ENCODE measurements around the gene PMP22.
A peak's percentile ranks its signal among the peaks of the same experiment; 100 is the strongest.
"Not testable (repeated sequence)": the region's sequence is repeated elsewhere in the genome, so short reads cannot be mapped to it uniquely, and the experiment has no call there.

Gene PMP22

DNA sequence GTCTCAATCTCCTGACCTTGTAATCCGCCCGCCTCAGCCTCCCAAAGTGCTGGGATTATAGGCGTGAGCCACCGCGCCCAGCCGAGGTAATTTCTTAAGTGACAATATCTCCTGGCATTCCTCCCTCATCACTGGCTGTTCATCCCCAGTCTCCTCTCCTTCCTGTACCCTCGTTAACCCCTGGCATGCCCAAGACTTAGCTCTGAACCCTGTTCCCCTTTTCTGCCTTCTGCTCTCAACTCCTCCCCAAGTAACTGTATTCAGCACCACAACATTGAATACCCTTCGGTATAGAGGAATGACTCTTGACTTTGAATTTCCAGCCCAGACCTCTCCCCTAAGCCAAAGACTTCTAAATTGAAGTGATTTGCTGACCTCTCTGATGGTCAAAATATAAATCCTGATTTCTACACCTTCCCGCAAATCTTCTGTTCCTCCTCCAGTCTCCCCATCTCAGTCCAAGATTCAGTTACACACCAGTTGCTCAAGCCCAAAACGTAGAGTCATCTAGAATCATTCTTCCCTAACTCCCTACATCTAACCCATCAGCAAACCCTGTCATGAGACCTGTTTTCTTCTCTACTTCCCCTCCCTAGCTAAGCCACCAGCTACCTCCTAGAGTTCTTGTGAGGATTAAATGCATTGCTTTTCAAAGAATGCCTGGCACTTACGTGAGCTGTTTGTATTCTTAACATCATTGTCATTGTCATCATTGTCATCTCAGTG, 14.8 kb downstream of the PMP22 start:
- DNase-seq: no peak

DNA sequence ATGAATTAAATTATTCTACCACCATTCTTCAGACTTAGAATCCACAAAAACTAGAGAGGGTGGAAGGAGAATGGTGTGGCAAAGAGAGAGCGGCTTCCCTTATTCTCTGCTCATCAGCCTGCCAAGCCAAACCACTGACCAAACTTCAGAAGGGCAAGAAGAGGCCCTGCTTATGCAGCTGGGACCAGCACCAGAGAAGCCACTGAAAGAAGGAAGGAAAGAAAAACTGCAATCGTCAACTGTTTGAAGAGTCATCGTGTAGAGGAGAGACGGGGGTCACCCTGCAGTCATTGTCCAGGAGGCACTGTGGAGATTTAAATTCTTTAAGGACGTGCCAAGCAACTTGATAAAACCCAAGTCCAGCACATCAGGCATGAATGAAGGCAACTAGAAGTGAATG, 15.6 kb downstream of the PMP22 start:
- DNase-seq: no peak

DNA sequence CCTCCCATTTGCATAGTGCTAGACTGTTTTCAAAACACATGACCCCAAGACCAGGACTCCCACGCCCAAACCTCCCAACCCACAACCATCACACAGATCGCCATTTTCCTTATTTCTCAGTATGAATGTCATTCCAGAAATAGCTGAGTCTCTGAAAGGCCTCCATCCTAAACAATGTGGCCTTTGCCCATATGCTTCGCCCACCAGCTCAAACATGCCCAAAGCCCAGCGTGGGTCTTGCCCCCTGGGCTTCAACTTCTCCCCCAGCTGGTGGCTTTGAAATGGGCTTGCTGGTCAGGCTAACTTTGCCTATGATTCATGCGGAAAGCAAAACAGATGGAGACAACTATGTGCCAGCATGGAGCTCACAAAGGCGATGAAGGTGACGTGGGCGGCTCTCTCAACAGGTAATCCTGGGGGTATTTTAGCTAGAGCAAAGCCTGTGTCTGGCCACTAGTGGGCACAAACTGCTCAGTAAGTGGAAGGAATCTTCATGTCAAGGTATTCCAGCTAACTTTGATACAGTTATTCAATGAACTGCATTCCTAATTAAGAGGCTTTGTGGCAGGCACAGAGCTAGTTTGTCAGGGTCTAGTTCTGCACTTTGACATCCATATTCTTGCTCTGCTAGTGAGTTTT, 17.1 kb downstream of the PMP22 start:
- no peak for DNase-seq

DNA sequence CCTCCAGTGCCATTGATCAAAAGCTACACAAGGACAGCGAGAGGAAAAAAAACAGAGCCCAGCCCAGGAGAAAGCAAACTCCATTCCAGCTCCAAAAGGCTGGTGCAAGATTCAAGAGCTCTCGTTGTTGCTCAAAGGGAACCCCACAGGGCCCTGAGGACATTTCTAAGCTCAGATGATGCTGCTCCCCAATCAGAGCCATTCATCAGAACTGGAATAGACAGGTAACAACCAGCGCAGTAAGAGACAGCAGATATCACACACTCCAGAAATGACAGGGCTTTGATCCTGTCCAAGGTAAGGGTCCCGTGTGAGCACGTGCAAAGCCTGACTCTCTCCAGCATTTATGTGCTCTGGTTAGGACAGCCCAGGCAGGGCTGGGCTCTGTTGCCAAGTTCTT, 20.1 kb downstream of the PMP22 start:
- no peak for DNase-seq

DNA sequence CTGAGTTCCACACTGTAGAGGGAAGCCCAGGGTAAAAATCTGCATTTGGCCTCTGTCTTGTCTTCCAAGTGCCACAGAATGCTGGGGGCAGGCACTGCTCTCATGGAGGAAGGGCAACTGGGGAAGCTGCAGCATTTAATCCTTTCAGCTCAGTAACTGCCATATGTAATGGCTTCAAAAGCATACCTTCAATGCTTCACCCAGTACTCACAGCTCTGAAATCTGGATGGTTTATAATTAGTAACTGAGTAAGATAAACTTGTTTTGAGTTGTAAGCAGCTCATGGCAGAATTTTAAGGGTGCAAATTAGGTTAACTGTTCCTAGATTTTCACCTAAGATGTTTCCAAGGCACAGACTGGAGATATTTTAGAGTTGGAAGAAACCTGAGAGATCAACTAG, 24.5 kb downstream of the PMP22 start:
- no peak for DNase-seq

DNA sequence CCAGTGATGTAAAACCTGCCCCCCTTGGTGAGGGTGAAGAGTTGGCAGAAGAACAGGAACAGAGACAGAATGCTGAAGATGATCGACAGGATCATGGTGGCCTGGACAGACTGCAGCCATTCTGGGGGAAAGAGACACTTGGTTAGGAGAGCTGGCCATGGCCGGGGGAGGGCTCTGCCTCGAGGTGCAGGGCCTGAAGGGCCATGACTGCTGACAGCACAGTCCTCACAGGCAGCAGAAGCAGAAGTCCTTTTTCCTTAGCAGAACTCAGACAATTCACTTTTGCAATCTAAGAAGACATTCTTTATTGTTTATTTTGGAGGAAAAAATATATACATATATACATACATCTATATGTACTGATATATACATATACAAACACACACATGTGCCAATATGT, 25.6 kb downstream of the PMP22 start:
- no peak for DNase-seq

DNA sequence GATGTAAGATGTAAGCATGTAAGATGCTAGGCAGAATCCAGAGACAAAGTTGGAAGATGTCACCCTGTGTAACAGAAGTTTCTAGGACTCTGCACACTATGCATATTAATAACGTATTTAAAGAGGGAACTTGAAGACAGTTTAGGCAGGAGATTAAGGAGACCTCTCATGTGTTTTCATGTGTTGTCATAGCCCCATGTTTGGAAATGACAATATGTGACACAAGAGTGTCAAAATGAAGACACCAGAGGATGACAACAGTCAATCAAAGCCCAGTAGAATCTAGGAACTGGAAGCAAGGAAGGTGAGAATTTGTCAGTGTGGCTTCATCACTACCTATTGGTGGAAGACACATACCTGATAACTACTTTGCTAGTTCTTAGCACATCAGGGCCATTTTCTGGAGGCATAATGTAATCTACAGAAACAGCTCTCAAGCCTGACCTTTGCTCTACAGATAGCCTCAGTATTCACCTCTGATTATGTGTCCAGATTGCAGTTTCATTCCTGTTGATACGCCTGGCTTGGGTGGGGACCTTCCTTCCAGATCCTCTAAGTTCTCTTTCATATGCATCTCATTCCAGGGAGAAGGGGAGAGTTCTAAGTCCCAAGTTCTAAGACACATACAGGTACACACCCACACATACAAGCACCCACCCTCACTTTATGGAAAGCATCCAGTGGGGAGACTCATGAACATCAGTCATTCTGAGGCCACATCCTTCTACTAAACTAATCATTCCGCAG, 26.3 kb downstream of the PMP22 start:
- DNase-seq: no peak

DNA sequence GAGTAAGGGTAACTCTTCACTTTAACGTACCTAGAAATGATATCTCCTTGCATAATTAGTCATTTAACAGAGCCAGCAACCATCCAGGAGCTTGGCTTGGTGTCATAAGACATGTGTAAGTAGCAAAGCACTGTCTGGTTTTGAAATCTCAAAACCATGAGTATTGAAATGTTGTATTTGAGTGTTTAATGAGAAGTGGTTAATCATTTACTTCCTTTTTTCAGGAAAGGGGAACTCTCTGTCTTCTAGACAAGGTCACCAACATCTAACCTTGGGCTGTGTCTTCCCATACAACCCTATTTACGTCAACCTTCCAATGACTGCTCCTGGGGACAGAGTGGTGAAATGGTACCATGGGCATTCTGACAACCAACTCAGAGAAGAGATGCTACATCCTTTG, 27.1 kb downstream of the PMP22 start:
- no peak for DNase-seq

DNA sequence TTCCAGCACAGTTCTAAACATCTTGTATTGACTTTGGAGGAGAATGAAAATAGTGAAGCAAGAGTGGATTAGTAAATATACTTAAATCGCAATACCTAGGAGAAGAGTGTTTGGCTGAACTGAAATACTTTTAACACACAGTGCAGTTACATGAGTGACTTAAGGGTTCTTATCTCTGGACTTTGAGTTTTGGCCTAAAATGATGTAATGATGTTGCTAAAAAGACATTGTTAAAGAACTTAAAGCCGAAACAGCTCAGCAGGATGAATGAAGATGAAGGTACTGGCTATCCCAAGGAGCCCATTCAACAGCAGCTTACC, 28.1 kb downstream of the PMP22 start:
- no peak for DNase-seq

DNA sequence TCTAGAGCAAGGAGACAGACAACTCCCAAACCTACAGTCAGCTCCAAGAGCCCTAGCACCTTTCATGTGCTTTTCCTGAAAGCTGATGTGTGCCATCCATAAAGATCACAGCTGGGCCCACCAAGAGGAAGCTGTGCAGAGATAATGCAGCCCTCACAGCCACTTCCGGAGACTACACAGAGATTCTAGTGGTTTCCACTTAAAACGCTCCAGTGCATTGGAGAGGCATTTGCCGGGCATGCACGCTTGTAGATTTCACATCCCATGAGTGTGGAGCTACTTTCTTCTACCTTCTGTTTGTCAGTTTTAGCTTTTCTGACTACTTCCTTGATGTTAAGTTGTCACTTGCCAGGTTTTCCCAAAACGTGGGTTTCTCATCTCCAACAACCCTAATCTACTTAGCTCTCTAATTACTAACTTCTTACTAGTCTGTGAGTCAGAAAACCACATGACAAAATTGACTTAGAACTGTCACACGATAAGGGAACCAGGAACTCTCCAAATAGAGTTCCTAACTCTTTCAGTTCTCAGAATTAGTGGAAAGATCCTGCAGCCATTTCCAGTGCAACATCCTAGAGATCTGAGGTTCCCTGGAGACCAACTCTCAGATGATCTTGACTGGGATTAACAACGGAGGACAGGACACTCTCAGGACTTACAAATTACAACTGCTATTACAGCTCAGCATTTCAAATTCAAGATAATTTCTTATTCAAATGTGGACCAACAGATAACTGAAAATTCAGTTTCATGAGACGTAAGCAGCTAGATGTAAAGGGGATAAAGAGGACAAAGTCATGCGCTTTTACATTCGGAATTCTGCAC, 28.6 kb downstream of the PMP22 start:
- no peak for DNase-seq

DNA sequence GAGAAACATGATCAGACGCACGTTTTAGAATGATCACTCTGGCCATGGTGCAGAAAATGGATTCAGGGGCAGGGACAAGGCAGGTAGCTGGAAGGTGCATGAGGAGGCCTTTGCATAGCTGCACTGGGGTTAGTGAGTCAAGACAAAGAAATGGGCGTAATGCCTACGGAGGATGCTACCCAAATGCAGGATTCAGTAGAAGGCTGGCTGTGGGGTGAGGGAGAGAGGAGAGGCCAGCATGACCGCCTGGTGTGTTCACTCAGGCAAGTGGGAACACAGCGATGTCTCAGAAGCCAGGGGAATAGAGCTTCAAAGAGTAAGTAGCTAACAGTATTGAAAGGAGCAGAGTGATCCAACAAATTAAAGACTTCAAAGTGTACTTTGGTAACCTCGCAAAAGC, 31.2 kb downstream of the PMP22 start:
- no peak for DNase-seq

DNA sequence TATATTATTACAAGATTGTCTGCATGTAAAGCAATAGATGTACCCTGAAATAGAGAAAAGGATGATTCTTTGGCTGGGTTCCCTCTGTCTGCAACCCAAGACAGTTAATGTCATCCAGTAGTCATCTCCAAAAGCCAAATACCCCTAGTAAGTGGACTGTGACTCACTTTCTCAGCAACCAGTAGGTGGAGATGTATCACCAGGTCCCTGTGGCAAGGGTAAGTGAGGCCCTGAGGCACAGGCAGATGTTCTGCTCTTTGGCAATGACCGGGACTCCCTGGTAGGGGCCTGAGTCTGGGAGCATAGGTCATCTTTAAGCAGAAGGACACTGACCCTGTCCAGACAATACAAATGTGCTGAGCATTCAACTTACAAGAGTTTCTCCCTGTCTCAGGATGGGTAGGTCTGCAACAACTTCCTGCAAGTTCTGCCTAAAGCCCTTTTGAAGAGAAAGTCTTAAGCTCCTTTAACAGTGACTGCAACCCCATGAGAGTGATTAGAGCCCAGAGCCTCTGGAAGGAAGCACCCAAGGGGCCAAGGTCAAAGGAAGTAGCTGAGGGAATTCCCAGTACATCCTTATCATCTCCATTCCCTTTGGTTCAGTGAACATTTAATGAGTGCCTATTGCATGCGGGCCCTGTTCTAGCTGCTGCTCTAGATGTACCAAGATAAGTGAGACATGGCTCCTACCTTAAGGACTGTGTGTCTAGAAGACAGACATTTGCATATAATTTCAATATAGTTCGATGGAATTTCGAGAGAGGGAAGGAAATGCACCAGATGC, 31.9 kb downstream of the PMP22 start:
- DNase-seq: peak; percentile 28 to 37

DNA sequence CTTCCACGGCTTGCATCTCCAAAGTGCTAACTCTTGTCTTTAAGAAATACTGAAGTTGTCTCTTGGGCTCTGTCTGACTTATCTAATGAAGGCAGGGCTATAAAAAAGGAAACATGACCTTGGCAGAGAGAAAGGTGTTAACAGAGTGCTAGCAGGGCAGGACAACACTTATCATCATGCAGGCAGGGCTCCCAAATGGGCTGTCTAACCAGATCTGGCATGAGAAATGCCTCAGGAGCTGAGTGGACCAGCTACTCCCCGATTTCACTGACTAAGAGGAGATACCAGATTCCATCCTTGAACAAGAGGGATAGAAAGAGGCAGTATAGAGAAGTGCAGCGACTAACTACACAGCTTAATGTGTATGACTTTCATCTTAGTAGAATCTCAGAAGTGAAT, 32.6 kb downstream of the PMP22 start:
- no peak for DNase-seq

DNA sequence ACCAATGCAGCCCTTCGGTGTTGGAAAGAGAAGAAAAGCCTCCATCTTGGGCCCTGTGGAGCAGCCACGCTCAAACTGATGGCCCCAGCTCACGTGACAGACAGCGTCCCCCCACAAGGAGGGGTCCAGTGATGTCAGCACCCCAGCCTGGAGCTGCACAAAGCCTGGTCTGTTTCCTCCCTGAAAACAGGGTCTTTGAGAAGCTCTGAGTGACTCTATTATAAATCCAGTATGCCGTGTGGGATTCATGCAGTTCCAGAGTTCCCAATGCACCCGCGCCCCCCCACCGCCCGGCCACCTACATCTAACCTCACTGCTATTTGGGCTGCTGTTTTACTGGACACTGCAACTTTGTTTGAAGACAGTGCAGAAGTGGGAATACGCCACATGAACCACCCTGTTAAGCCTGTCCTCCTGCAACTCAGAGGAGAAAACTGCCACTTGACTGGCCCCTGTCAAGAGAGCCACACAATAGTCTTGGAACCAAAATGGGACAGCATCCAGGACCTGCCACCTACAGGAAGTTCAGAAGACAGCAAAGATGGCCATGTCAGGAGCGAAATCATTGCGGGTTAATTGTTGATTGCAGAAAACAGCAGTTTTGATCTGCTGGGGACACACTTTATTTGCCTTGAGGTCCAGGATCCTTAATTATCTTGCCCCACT, 33.1 kb downstream of the PMP22 start:
- no peak for DNase-seq

DNA sequence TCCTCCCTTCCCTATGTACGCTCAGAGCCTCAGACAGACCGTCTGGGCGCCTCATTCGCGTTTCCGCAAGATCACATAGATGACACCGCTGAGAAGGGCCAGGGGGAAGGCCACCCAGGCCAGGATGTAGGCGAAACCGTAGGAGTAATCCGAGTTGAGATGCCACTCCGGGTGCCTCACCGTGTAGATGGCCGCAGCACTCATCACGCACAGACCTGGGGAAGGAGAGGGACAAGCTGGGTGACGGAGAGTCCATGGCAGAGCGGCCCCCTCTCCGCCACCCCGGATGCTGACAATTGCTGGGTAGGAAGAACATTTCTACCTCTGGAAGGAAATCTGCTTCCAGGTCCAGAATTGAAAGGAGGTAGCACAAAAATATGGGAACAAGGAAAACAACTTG, 34.3 kb downstream of the PMP22 start:
- no peak for DNase-seq

DNA sequence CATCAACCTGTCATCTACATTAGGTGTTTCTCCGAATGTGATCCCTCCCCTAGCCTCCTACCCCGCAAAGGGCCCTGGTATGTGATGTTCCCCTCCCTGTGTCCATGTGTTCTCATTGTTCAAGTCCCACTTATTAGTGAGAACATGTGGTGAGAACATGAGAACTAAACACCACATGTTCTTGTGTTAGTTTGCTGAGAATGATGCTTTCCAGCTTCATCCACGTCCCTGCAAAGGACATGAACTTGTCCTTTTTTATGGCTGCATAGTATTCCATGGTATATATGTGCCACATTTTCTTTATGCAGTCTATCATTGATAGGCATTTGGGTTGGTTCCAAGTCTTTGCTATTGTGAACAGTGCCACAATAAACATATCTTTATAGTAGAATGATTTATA, 43.3 kb downstream of the PMP22 start:
- DNase-seq: not testable (repeated sequence)

DNA sequence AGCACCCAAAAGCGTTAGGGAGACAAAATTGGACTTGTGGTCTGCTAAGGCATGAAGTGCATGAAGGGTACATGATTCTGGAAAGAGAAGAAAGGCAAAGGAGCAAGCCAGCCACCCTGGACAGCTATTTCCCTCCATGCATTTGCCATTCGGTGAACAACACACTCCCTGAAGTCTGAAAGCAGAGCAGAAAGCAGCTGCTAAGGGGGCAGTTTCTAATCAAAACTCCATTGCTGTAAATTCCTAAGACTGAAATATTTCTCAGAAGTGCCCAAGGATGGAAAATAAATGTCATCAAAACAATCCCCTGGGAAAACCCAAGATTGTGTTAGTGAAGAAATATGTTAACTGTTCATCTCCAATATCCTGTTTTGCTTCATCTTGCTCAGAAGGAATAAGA, 44.3 kb downstream of the PMP22 start:
- no peak for DNase-seq

DNA sequence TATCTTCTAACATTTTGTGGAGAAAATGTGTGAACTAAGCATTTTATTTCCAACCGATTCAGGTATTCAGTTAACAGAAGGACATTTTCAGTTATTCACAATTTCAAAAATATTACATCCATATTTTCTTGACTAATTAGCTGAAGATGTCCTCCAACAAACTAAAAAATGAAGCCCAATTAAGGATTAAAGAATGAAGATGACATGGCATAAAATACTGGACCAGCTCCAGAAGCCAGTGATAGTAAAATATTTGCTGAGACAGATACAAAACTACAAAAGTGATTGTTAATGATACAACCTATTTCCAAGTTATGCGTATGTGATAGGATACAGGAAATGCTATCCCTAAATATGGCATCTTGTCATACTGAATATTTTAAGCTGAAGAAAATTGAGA, 48.6 kb downstream of the PMP22 start:
- DNase-seq: no peak

DNA sequence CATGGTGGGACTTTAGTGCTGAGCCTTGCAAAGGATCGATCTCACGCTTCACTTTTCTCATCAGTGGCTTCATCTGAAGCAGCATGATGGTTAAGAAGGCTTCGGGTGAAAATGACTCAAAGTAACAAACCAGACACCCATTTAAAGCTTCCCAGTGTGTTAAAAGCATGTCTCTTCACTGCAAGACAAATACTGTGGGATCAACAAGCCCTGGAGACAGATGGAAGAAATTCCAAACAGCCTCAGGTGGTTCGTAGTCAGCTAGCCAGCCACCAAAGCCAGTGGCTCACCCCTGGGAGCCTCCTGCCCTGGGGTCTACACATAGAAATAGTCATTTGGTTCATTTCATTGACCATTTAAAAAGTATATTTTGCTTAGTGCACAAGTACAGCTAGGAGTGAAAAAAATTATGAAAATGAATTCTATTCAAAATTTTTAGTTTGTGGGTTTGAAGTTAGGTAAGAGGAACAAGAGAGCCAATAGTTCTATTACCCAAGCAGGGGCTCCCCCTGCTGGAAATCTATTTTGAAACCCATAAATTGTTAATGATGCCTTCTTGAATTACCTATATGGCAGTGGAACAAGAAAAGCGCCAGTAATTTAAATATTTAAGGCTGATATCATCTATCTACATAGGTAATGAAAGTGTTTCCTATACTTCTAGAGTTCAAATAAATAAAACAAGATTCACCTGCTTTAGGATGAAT, 51.6 kb downstream of the PMP22 start:
- DNase-seq: no peak

DNA sequence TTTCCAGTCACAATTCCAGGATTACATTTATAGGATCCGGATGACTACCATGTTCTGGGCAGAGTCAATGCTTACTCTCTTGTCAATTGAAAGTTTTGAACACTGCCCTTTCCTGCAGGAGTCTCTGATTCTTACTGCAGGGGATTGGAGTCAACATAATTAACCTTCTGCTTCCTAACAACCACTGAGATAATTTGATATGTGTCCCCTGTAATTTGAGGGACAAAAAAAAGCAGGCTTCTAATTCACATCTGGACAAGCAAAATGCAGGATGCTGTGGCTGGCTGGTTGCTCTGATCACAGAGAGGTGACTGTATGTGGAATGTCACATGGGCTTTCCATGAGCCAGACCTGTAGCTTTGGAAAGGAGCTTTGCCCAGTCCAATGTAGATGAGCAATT, 54.9 kb downstream of the PMP22 start:
- DNase-seq: no peak

DNA sequence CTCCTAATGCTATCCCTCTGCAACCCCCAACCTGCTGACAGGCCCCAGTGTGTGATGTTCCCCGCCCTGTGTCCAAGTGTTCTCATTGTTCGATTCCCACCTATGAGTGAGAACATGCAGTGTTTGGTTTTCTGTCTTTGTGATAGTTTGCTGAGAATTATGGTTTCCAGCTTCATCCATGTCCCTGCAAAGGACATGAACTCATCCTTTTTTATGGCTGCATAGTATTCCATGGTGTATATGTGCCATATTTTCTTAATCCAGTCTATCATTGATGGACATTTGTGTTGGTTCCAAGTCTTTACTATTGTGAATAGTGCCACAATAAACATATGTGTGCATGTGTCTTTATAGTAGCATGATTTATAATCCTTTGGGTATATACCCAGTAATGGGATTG, 62.1 kb downstream of the PMP22 start:
- not testable (repeated sequence) for DNase-seq
